Hepatic stellate cell (primary cell): ENCODE measurements around the gene CACNA1S.
A peak's percentile ranks its signal among the peaks of the same experiment; 100 is the strongest.

ENCODE experiments used
- DNase-seq: peaks from one replicate; pipeline ENCODE4 v3.0.0; 2011; ENCODE audit warnings: low spot score

The CACNA1S gene

GRCh38 chr1:201116091-201116490 is 3.9 kb upstream of the CACNA1S start:
- no peak for DNase-seq

- DNase-seq, result no peak
Observed at GRCh38 chr1:201115390-201115937, 3.2 kb upstream of the CACNA1S start.

- DNase-seq, result peak; percentile 98
Observed at GRCh38 chr1:201114245-201115131, 2.3 kb upstream of the CACNA1S start.

DNA sequence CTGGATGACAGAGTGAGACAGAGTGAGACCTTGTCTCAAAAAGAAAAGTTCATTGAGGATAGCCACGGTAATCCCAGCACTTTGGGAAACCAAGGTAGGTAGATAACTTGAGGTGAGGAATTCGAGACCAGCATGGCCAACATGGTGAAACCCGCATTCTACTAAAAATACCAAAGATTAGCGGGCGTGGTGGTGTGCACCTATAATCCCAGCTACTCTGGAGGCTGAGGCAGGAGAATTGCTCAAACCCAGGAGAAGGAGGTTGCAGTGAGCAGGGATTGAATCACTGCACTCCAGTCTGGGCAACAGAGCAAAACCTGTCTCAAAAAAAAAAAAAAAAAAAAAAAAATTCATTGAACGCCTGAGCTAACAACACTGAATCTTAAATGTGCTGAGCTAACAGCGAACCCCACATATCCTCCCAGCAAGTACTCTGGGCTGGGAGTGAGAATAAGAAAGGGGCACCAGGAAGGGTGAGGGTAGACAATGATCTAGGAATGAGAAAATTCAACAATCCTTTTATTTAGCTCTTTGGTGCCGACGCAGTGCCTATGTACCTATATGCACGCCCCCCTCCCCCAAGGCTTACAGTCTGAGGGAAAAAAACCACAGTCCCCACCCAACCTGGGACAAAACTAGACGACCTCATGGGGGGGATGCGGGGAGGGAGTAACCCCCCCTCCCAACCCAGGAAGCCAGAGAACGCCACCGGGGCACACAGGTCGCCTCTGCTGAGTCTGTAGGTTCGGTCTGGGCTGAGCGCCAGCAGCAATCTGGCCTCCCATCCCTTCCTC is 1.4 kb upstream of the CACNA1S start:
- DNase-seq, result no peak

- no peak for DNase-seq
Observed at GRCh38 chr1:201112926-201113325, 700 bp upstream of the CACNA1S start.

GRCh38 chr1:201111672-201112071 is 554 bp downstream of the CACNA1S start:
- DNase-seq, result no peak

GRCh38 chr1:201111156-201111555 is 1.1 kb downstream of the CACNA1S start:
- no peak for DNase-seq

GRCh38 chr1:201110616-201111015 is 1.6 kb downstream of the CACNA1S start:
- no peak for DNase-seq

DNA sequence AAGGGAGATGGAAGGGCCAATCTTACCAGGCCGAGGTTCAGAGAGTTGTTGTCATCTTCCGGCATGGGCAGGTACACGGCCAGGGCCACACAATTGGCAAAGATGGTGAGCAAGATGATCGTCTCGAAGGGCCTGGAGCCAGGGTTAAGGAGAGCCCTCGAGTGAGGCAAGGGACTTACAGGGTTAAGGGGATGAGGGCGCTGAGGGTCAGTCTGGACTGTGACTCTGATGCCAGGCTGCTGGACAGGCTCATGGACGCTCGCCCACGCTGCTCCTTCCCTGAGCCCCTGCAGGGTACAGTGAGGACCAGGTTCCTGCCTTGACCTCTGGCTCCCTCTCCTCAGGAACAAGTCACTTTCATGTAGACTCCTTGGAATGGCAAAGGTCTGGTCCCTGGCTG is 2.1 kb downstream of the CACNA1S start:
- DNase-seq, result no peak

DNA sequence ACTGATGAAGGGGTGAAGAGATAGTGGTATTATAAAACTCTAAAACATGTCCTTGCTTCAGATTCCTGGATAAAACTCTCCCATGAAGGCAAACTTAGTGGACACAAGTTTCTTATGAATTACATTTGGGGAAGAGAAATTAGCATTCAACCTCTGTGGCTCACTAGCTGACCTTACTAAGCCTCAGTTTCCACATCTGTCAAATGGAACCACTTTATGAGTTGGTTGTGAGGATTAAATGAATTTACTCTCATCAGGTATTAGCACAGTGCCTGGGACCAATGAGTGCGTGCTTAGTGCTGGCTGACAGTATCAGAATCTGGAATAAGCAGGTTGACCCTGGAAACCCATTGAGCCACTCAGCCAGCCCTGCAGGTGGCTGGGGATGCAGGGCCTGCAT is 2.6 kb downstream of the CACNA1S start:
- no peak for DNase-seq

- DNase-seq, result no peak
Observed at GRCh38 chr1:201108614-201109013, 3.6 kb downstream of the CACNA1S start.

- no peak for DNase-seq
Observed at GRCh38 chr1:201105688-201106087, 6.5 kb downstream of the CACNA1S start.

DNA sequence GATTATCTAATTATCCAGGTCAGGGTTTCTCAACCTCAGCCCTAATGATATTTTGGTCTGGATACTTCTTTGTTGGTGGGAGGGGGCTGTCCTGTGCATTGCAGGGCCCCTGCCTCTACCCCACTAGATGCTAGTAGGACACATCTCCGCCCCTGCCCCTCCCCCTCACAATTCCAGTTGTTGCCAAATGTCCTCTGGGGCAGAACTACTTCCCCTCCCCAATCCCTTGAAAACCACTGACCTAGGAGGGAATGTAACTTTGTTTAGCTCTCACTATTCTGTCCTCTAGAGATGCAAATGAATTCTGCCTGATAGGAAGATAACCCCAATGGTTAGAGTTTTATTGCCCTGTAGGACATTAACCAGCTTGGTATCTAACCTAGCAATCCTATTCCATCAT is 8.1 kb downstream of the CACNA1S start:
- no peak for DNase-seq

DNA sequence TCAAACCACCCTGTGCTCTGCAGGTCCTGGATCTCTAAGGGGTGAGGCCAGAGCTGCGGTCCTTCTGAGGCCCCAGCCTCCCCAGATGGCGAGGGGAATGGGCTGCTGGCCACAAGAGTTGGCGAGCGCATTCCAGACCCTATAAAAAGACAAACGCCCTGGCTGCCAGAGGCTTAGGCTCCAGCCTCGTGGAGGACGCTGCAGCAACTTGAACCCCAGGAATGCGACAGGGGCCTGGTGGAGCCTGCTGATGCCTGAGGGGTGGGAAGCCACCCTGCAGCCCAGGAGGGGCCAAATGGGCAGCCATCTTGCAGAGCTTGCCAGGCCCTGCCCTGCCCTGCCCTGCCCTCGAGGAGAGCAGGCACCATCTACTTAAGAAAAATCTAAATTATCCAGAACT is 8.6 kb downstream of the CACNA1S start:
- no peak for DNase-seq

DNA sequence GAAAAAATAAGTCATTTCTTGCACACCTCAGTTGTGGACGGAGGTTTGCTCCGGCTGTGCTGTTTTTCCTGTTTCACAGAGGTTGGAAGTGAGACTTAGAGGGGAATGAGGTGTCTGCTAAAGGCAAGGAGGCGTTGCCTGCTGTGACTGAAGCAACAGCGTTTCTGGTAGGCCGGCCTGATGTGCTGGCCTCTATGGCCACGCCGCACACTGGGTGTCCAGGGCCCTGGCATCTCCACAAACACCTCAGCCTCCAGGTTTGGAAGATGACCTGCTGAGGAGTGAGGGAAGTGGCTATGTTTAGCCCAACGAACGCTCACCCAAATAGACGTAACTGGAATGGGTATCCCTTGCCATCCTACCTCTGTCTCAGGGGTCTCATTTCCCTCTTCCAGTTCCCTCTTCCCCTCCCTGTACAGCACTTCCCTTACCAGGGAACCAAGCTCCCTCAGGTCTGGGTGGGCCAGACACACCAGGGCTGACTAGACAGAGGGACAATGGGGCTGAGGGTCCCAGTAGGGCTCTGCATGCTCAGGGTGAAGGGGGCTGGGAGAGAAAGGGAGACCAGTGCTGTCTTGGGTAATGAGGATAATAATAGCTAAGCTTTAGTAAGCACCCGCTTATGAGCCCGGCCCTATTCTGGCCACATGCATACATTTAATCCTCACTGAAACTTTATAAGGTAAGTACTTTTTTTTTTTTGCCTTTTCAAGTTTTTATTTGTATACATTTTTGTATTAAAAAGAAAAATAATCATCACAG is 11.9 kb downstream of the CACNA1S start:
- no peak for DNase-seq

- no peak for DNase-seq
Observed at GRCh38 chr1:201098992-201099677, 13.1 kb downstream of the CACNA1S start.

- no peak for DNase-seq
Observed at GRCh38 chr1:201096977-201097856, 15.0 kb downstream of the CACNA1S start.

DNA sequence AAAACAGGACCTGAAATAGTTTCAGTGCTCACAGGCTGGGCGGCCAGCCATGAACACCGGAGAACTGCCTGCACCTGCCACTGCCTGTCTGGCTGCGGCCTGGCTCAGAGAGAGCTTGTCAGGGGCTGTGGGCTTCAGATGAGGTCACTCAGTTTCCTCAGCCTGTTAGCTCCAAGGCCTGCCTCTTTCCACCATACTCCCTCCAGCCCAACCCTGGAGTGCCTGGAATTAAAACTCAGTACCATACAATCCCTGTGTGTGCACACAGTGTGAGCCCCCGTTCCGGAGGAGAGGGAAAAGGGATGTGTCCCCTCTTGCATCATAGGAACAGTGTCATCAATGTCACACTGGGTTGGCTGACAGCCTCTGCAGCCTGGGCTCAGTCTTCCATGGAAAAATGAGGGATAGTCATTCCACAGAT is 16.2 kb downstream of the CACNA1S start:
- DNase-seq, result no peak

- no peak for DNase-seq
Observed at GRCh38 chr1:201095581-201095980, 16.6 kb downstream of the CACNA1S start.

DNA sequence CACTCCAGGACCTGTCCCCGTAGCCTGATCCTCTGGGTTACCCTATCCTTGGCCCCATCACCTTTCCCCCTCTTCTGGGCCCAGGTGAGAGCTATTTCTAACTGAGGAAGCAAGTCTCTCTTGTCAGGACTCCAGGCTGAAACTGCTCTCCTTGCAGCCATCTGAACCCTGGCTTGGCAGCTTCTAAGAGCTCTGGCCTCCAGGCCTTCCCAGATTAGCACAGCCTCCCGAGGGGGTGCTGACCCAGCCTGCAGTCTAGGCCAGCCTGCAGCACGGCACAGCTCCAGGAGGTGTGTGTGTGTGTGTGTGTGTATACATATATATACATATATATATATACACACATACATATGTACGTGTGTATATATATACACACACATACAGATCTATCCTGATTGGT is 17.4 kb downstream of the CACNA1S start:
- no peak for DNase-seq

- no peak for DNase-seq
Observed at GRCh38 chr1:201093962-201094361, 18.3 kb downstream of the CACNA1S start.
